ENCODE data around the gene PEBP1. TPM values are rescaled to one million over a fixed set of nuclear protein-coding genes. Genes with fewer than 3 reads are reported as not detected.
"Not testable (repeated sequence)": the region's sequence is repeated elsewhere in the genome, so short reads cannot be mapped to it uniquely, and the experiment has no call there.

The PEBP1 gene
- total and polyA plus RNA-seq, 5 donors = 370 to 507 (median 432) TPM

GRCh38 chr12:118107011-118107410, 28.9 kb upstream of the PEBP1 start:
- Histone ChIP-seq H3K9me3 (ENCODE audit: control insufficient read depth, low read length) (no peaks in the 10 kb centered on the region), H3K4me1 (ENCODE audit: control insufficient read depth, insufficient read depth, low read length) (no peaks in the 10 kb centered on the region), H3K4me3 (ENCODE audit: low read length) (no peak overlapping the region), H3K27ac (ENCODE audit: low read length) (no peak overlapping the region), H3K27me3 (ENCODE audit: control insufficient read depth, insufficient read depth) (no peaks in the 10 kb centered on the region)
- intact Hi-C loops (cut with DNase I) = no loop called here
- 69% methylated on average over 4 of the region's 4 CpGs for WGBS
- ATAC-seq = no peak
- no peak for DNase-seq

GRCh38 chr12:118107694-118108093, 28.2 kb upstream of the PEBP1 start:
- Histone ChIP-seq H3K4me1 (ENCODE audit: control insufficient read depth, insufficient read depth, low read length) (no peaks in the 10 kb centered on the region), H3K9me3 (ENCODE audit: control insufficient read depth, low read length) (no peaks in the 10 kb centered on the region), H3K4me3 (ENCODE audit: low read length) (no peak overlapping the region), H3K27ac (ENCODE audit: low read length) (no peak overlapping the region), H3K27me3 (ENCODE audit: control insufficient read depth, insufficient read depth) (no peaks in the 10 kb centered on the region)
- no peak for ATAC-seq
- DNase-seq = no peak
- intact Hi-C loops (cut with DNase I) = no loop called here
- WGBS = 94% methylated on average over 8 of the region's 8 CpGs

GRCh38 chr12:118109088-118109487, 26.8 kb upstream of the PEBP1 start:
- intact Hi-C loops (cut with DNase I) = no loop called here

GRCh38 chr12:118119449-118119879, 16.5 kb upstream of the PEBP1 start:
- 84% methylated on average over 10 of the region's 10 CpGs for WGBS
- DNase-seq = no peak
- H3K9me3 ChIP-seq (ENCODE audit: control insufficient read depth, low read length) = no peaks in the 10 kb centered on the region
- intact Hi-C loops (cut with DNase I) = no loop called here
- H3K4me1 ChIP-seq (ENCODE audit: control insufficient read depth, insufficient read depth, low read length) = peaks cover 6% of the 10 kb centered on the region
- H3K27ac ChIP-seq (ENCODE audit: low read length) = no peak overlapping the region
- H3K27me3 ChIP-seq (ENCODE audit: control insufficient read depth, insufficient read depth) = no peaks in the 10 kb centered on the region
- no peak overlapping the region for H3K4me3 ChIP-seq (ENCODE audit: low read length)
- ATAC-seq = no peak

More at GRCh38 chr12:118109088-118109487, 26.8 kb upstream of the PEBP1 start:
- no peaks in the 10 kb centered on the region for H3K9me3 ChIP-seq (ENCODE audit: control insufficient read depth, low read length)
- no peaks in the 10 kb centered on the region for H3K4me1 ChIP-seq (ENCODE audit: control insufficient read depth, insufficient read depth, low read length)
- ATAC-seq (no peak), DNase-seq (no peak)
- no peak overlapping the region for H3K4me3 ChIP-seq (ENCODE audit: low read length)
- 79% methylated on average over 1 of the region's 1 CpG for WGBS
- no peak overlapping the region for H3K27ac ChIP-seq (ENCODE audit: low read length)
- no peaks in the 10 kb centered on the region for H3K27me3 ChIP-seq (ENCODE audit: control insufficient read depth, insufficient read depth)

- DNase-seq (peak; percentile 73 to 87 (median 87)), ATAC-seq (peak; percentile 77 to 90)
- Histone ChIP-seq H3K4me1 (ENCODE audit: control insufficient read depth, insufficient read depth, low read length) (peaks cover 5% of the 10 kb centered on the region), H3K27me3 (ENCODE audit: control insufficient read depth, insufficient read depth) (no peaks in the 10 kb centered on the region), H3K4me3 (ENCODE audit: low read length) (no peak overlapping the region), H3K27ac (ENCODE audit: low read length) (peak overlapping the region; percentile 64), H3K9me3 (ENCODE audit: control insufficient read depth, low read length) (no peaks in the 10 kb centered on the region)
- WGBS = 23% methylated on average over 8 of the region's 8 CpGs
- intact Hi-C loops (cut with DNase I) = loop anchor here in 3 of 4 donors (5.0 kb wide), 1 partner anchor 257 kb away; the partner anchor contains the start of gene SUDS3 (in 3 of the 3)
Measured at GRCh38 chr12:118120579-118121363, 15.2 kb upstream of the PEBP1 start.

- DNase-seq (no peak), ATAC-seq (no peak)
- H3K27me3 ChIP-seq (ENCODE audit: control insufficient read depth, insufficient read depth) = no peaks in the 10 kb centered on the region
- H3K4me1 ChIP-seq (ENCODE audit: control insufficient read depth, insufficient read depth, low read length) = peaks cover 3% of the 10 kb centered on the region
- H3K4me3 ChIP-seq (ENCODE audit: low read length) = no peak overlapping the region
- H3K9me3 ChIP-seq (ENCODE audit: control insufficient read depth, low read length) = no peaks in the 10 kb centered on the region
- intact Hi-C loops (cut with DNase I) = loop anchor here in 3 of 4 donors (5.0 kb wide), 1 partner anchor 255 kb away; the partner anchor contains the start of gene SUDS3 (in 3 of the 3)
- WGBS = 97% methylated on average over 6 of the region's 6 CpGs
- no peak overlapping the region for H3K27ac ChIP-seq (ENCODE audit: low read length)
Measured at GRCh38 chr12:118122264-118122663, 13.7 kb upstream of the PEBP1 start.

GRCh38 chr12:118124333-118124874, 11.5 kb upstream of the PEBP1 start:
- intact Hi-C loops (cut with DNase I) = loop anchor here in 3 of 4 donors (5.0 kb wide), 1 partner anchor 253 kb away; the partner anchor contains the start of gene SUDS3 (in 3 of the 3)
- H3K9me3 ChIP-seq (ENCODE audit: control insufficient read depth, low read length) = no peaks in the 10 kb centered on the region
- WGBS = 94% methylated on average over 5 of the region's 5 CpGs

GRCh38 chr12:118125743-118126118, 10.2 kb upstream of the PEBP1 start:
- Histone ChIP-seq H3K4me1 (ENCODE audit: control insufficient read depth, insufficient read depth, low read length) (peaks cover 3% of the 10 kb centered on the region), H3K9me3 (ENCODE audit: control insufficient read depth, low read length) (no peaks in the 10 kb centered on the region), H3K27ac (ENCODE audit: low read length) (no peak overlapping the region), H3K27me3 (ENCODE audit: control insufficient read depth, insufficient read depth) (no peaks in the 10 kb centered on the region), H3K4me3 (ENCODE audit: low read length) (no peak overlapping the region)
- ATAC-seq = no peak
- 94% methylated on average over 4 of the region's 4 CpGs for whole genome bisulfite sequencing
- intact Hi-C loops (cut with DNase I) = no loop called here
- no peak for DNase-seq

More at GRCh38 chr12:118124333-118124874, 11.5 kb upstream of the PEBP1 start:
- Histone ChIP-seq H3K4me3 (ENCODE audit: low read length) (no peak overlapping the region), H3K27me3 (ENCODE audit: control insufficient read depth, insufficient read depth) (no peaks in the 10 kb centered on the region), H3K27ac (ENCODE audit: low read length) (no peak overlapping the region), H3K4me1 (ENCODE audit: control insufficient read depth, insufficient read depth, low read length) (peaks cover 3% of the 10 kb centered on the region)
- no peak for ATAC-seq
- no peak for DNase-seq

- intact Hi-C loops (cut with DNase I) = no loop called here
- Histone ChIP-seq H3K9me3 (ENCODE audit: control insufficient read depth, low read length) (no peaks in the 10 kb centered on the region), H3K4me1 (ENCODE audit: control insufficient read depth, insufficient read depth, low read length) (no peaks in the 10 kb centered on the region), H3K27me3 (ENCODE audit: control insufficient read depth, insufficient read depth) (no peaks in the 10 kb centered on the region), H3K27ac (ENCODE audit: low read length) (no peak overlapping the region), H3K4me3 (ENCODE audit: low read length) (no peak overlapping the region)
- DNase-seq = peak in 2 of 3 donors; percentile 81 to 83
- ATAC-seq = peak; percentile 47 to 50
- 71% methylated on average over 13 of the region's 13 CpGs for WGBS
Measured at GRCh38 chr12:118126119-118126757, 9.7 kb upstream of the PEBP1 start.

- no peaks in the 10 kb centered on the region for H3K9me3 ChIP-seq (ENCODE audit: control insufficient read depth, low read length)
- intact Hi-C loops (cut with DNase I) = no loop called here
- no peak overlapping the region for H3K4me3 ChIP-seq (ENCODE audit: low read length)
- H3K4me1 ChIP-seq (ENCODE audit: control insufficient read depth, insufficient read depth, low read length) = no peaks in the 10 kb centered on the region
- H3K27ac ChIP-seq (ENCODE audit: low read length) = no peak overlapping the region
- DNase-seq = no peak
- 87% methylated on average over 5 of the region's 5 CpGs for WGBS
- ATAC-seq = no peak
- H3K27me3 ChIP-seq (ENCODE audit: control insufficient read depth, insufficient read depth) = no peaks in the 10 kb centered on the region
Measured at GRCh38 chr12:118127867-118128266, 8.1 kb upstream of the PEBP1 start.

GRCh38 chr12:118129436-118129835, 6.5 kb upstream of the PEBP1 start:
- intact Hi-C loops (cut with DNase I); H3K4me3 ChIP-seq (ENCODE audit: low read length); H3K27ac ChIP-seq (ENCODE audit: low read length): not testable (repeated sequence)

More at GRCh38 chr12:118129436-118129835, 6.5 kb upstream of the PEBP1 start:
- not testable (repeated sequence) for H3K9me3 ChIP-seq (ENCODE audit: control insufficient read depth, low read length); H3K4me1 ChIP-seq (ENCODE audit: control insufficient read depth, insufficient read depth, low read length); DNase-seq; H3K27me3 ChIP-seq (ENCODE audit: control insufficient read depth, insufficient read depth); ATAC-seq
- 96% methylated on average over 5 of the region's 5 CpGs for WGBS

All from right cardiac atrium (tissue), 5 donors.